ENCODE measurements around the gene ABL1.
"Not testable (repeated sequence)": the region's sequence is repeated elsewhere in the genome, so short reads cannot be mapped to it uniquely, and the experiment has no call there.

The ABL1 gene

GRCh38 chr9:130825351-130825651 lies 9.8 kb upstream of the ABL1 start:
- DNase-seq (ENCODE audit: low read depth): no peak

GRCh38 chr9:130825809-130826208 lies 9.2 kb upstream of the ABL1 start:
- DNase-seq (ENCODE audit: low read depth): no peak

- no peak for DNase-seq (ENCODE audit: low read depth)
Measured at GRCh38 chr9:130829762-130830161, 5.3 kb upstream of the ABL1 start.

GRCh38 chr9:130830231-130830760 lies 4.8 kb upstream of the ABL1 start:
- DNase-seq (ENCODE audit: low read depth): no peak

GRCh38 chr9:130831077-130831476 lies 4.0 kb upstream of the ABL1 start:
- no peak for DNase-seq (ENCODE audit: low read depth)

GRCh38 chr9:130833031-130833990 lies 1.7 kb upstream of the ABL1 start:
- peak; percentile 25 for DNase-seq (ENCODE audit: low read depth)

- no peak for DNase-seq (ENCODE audit: low read depth)
Measured at GRCh38 chr9:130835441-130836298, 616 bp downstream of the ABL1 start.

GRCh38 chr9:130837002-130837511 lies 2.0 kb downstream of the ABL1 start:
- DNase-seq (ENCODE audit: low read depth): peak; percentile 84

GRCh38 chr9:130837643-130838042 lies 2.6 kb downstream of the ABL1 start:
- no peak for DNase-seq (ENCODE audit: low read depth)

- no peak for DNase-seq (ENCODE audit: low read depth)
Measured at GRCh38 chr9:130839132-130840111, 4.4 kb downstream of the ABL1 start.

- DNase-seq (ENCODE audit: low read depth): no peak
Measured at GRCh38 chr9:130842545-130842944, 7.5 kb downstream of the ABL1 start.

- DNase-seq (ENCODE audit: low read depth): no peak
Measured at GRCh38 chr9:130843049-130843908, 8.2 kb downstream of the ABL1 start.

GRCh38 chr9:130844044-130844451 lies 9.0 kb downstream of the ABL1 start:
- no peak for DNase-seq (ENCODE audit: low read depth)

GRCh38 chr9:130845254-130845653 lies 10.2 kb downstream of the ABL1 start:
- no peak for DNase-seq (ENCODE audit: low read depth)

- no peak for DNase-seq (ENCODE audit: low read depth)
Measured at GRCh38 chr9:130845901-130846481, 10.9 kb downstream of the ABL1 start.

GRCh38 chr9:130846487-130847305 lies 11.6 kb downstream of the ABL1 start:
- no peak for DNase-seq (ENCODE audit: low read depth)

- peak; percentile 99 for DNase-seq (ENCODE audit: low read depth)
Measured at GRCh38 chr9:130847306-130848217, 12.5 kb downstream of the ABL1 start.

- DNase-seq (ENCODE audit: low read depth): not testable (repeated sequence)
Measured at GRCh38 chr9:130848514-130848913, 13.5 kb downstream of the ABL1 start.
